K562 (cell line): Measurements from ENCODE around the gene CSF2. TPM values are rescaled to one million over a fixed set of nuclear protein-coding genes. Genes with fewer than 3 reads are reported as not detected.
A peak's percentile ranks its signal among the peaks of the same experiment; 100 is the strongest.

Experiments used
- AFF1 ChIP-seq, 2 experiments: fragments of 450-650 bp; IDR thresholded peaks; 2 replicates each; pipeline ENCODE4 v1.6.1; 2018; ENCODE audit warnings: mild to moderate bottlenecking in 2 of 2, low read depth in 1 of 2; ENCODE audit not compliant: partially characterized antibody in 2 of 2
- BHLHE40 ChIP-seq: IDR thresholded peaks from 2 replicates; pipeline ENCODE4 v1.6.1; 2011; ENCODE audit warnings: low read length, improper control_type of control experiment
- CC2D1A ChIP-seq: fragments of 450-650 bp; IDR thresholded peaks from 2 replicates; pipeline ENCODE4 v1.6.1; 2017; ENCODE audit warnings: mild to moderate bottlenecking
- HDAC8 ChIP-seq: fragments of 450-650 bp; IDR thresholded peaks from 2 replicates; pipeline ENCODE4 v1.6.1; 2016; ENCODE audit warnings: mild to moderate bottlenecking, missing genetic modification characterization, moderate library complexity, missing compliant biosample characterization
- HNRNPK ChIP-seq: fragments of 200-400 bp; formaldehyde crosslinking; IDR thresholded peaks from one replicate; pipeline ENCODE4 v1.6.1; 2018; ENCODE audit warnings: mild to moderate bottlenecking, low read depth, low read length; ENCODE audit not compliant: poor library complexity, severe bottlenecking
- KLF16 ChIP-seq: IDR thresholded peaks from 2 replicates; pipeline ENCODE4 v1.6.1; 2016; ENCODE audit warnings: antibody characterized with exemption
- PHF21A ChIP-seq: fragments of 450-650 bp; IDR thresholded peaks from 2 replicates; pipeline ENCODE4 v1.6.1; 2017; ENCODE audit warnings: low read depth, borderline replicate concordance
- POLR3A ChIP-seq: IDR thresholded peaks from 2 replicates; pipeline ENCODE4 v1.6.1; 2011; ENCODE audit warnings: borderline replicate concordance, mild to moderate bottlenecking, moderate library complexity; ENCODE audit not compliant: insufficient read length, insufficient read depth; ENCODE audit errors: extremely low read depth
- RB1 ChIP-seq: fragments of 450-650 bp; IDR thresholded peaks from 2 replicates; pipeline ENCODE4 v1.6.1; 2017; ENCODE audit warnings: low read depth, mild to moderate bottlenecking
- SIN3B ChIP-seq: fragments of 450-650 bp; IDR thresholded peaks from 2 replicates; pipeline ENCODE4 v1.6.1; 2017; ENCODE audit warnings: low read depth, mild to moderate bottlenecking, moderate library complexity
- SIX5 ChIP-seq, 2 experiments: IDR thresholded peaks; 2 replicates each; pipeline ENCODE4 v1.6.1; 2011; ENCODE audit warnings: low read length in 2 of 2, borderline replicate concordance in 1 of 2, low read depth in 1 of 2, mild to moderate bottlenecking in 1 of 2, moderate library complexity in 1 of 2; ENCODE audit not compliant: insufficient read depth in 1 of 2
- XRCC3 ChIP-seq: fragments of 450-650 bp; IDR thresholded peaks from 2 replicates; pipeline ENCODE4 v1.6.1; 2017; ENCODE audit warnings: mild to moderate bottlenecking, moderate library complexity
- ZBTB12 ChIP-seq: fragments of 250-450 bp; sonication (Bioruptor Pico); IDR thresholded peaks from 2 replicates; pipeline ENCODE4 v1.4.0; 2020
- ZBTB43 ChIP-seq: sonication (generic); formaldehyde crosslinking; IDR thresholded peaks from 2 replicates; pipeline ENCODE4 v1.8.0; 2023; ENCODE audit warnings: mild to moderate bottlenecking, missing genetic modification reagents
- ZBTB8A ChIP-seq: fragments of 450-650 bp; IDR thresholded peaks from 2 replicates; pipeline ENCODE4 v1.6.1; 2018; ENCODE audit warnings: mild to moderate bottlenecking, moderate library complexity; ENCODE audit not compliant: partially characterized antibody
- ZC3H4 ChIP-seq: sonication (generic); formaldehyde crosslinking; IDR thresholded peaks from 2 replicates; pipeline ENCODE4 v1.9.0; 2021; ENCODE audit warnings: missing genetic modification reagents, borderline replicate concordance
- ZNF140 ChIP-seq: fragments of 250-450 bp; sonication (Bioruptor Pico); IDR thresholded peaks from 2 replicates; pipeline ENCODE4 v1.8.0; 2021; ENCODE audit warnings: moderate library complexity, mild to moderate bottlenecking, inconsistent platforms
- ZNF165 ChIP-seq: fragments of 250-450 bp; sonication (Bioruptor Pico); IDR thresholded peaks from 2 replicates; pipeline ENCODE4 v1.4.0; 2020; ENCODE audit warnings: borderline replicate concordance
- ZNF384 ChIP-seq: IDR thresholded peaks from 2 replicates; pipeline ENCODE4 v1.6.1; 2012; ENCODE audit warnings: low read depth, low read length, improper control_type of control experiment
- polyA plus RNA-seq, 8 experiments: library from polyadenylated mRNA; depleted of rRNA in 4 of 8; stranded (reverse) in 5 of 8; unstranded in 3 of 8; fragments of >200 nt; fragmentation: Nextera tagmentation in 2 of 8; fragmentation: Illumina TruSeq in 1 of 8; extraction: Ambion mirVana in 2 of 8; extraction: Trizol in 1 of 8; gene quantifications; 2 replicates each; pipeline versions ENCODE4 v1.2.1 to v1.2.3, GENCODE V29; 2011 to 2014; ENCODE audit warnings: inconsistent platforms in 1 of 8, missing spikeins in 1 of 8
- total RNA-seq, 7 experiments: library from RNA; depleted of rRNA in 6 of 7; stranded (reverse); fragments of >200 nt in 6 of 7; fragmentation: Illumina TruSeq in 2 of 7; extraction: Trizol in 2 of 7; gene quantifications; 2 replicates each; pipeline versions ENCODE4 v1.2.1 to v1.2.3, GENCODE V29; 2011 to 2021; ENCODE audit warnings: low replicate concordance in 1 of 7
- TF ChIP-seq, protein P1 (sequence below): fragments of 450-650 bp; IDR thresholded peaks from 2 replicates; pipeline ENCODE4 v1.6.1; 2016; ENCODE audit warnings: mild to moderate bottlenecking

Gene CSF2
- total and polyA plus RNA-seq, 9 of the 15 experiments (the other 6 are each of a cell fraction or from before 2014, with no cell fraction given): 0.25 to 0.29 TPM; not detected in 7

DNA sequence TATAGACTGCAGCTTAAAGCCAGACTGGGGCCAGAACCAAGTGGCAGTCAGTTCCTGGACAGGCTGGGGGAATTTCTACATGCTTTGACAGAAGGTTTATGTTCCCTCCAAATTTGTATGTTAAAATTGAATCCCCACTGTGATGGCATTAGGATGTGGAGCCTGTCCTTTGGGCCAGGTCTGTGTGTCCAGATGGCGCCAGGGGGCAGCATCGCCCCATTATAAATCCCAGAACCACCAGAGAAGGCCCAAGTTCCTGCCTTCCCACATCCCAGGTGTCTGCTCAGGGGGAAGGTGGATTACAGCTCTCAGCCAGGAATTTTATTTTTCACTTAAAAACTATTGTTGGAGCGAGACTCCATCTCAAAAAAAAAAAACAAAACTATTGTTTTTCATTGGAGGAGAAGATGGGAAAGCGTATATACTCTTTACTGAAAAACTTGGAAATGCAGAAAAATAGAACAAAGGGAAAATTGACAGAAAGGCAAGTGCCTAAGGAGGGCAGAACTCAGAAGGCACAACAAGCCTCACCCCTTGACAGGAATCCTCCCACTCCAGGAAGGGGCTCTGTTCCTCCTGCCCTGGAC, 8.1 kb upstream of the CSF2 start (continued):
- TF ChIP-seq KLF16 (peak; percentile 27; the same call in 1 of the 2 replicates), ZNF384 (no peak), ZNF165 (no peak), PHF21A (no peak), HDAC8 (tag) (no peak), SIX5 (IDR thresholded peaks at IDR 0.05; ENCODE audit: borderline replicate concordance in 1 of 2, insufficient read depth in 1 of 2, low read depth in 1 of 2, low read length in 2 of 2) (no peak), POLR3A (no peak), ZBTB8A (no peak), ZBTB12 (CRISPR knock-in tag) (no peak), BHLHE40 (no peak), HNRNPK (no peak), ZNF140 (CRISPR knock-in tag) (no peak), ZBTB43 (CRISPR knock-in tag) (no peak), XRCC3 (no peak), RB1 (peak; percentile 65; the same call in 1 of the 2 replicates), ZC3H4 (CRISPR knock-in tag) (no peak), AFF1 (IDR thresholded peaks at IDR 0.05; ENCODE audit: low read depth in 1 of 2, partially characterized antibody in 2 of 2) (no peak), SIN3B (no peak), CC2D1A (peak; percentile 68)
- TF ChIP-seq, protein P1, sequence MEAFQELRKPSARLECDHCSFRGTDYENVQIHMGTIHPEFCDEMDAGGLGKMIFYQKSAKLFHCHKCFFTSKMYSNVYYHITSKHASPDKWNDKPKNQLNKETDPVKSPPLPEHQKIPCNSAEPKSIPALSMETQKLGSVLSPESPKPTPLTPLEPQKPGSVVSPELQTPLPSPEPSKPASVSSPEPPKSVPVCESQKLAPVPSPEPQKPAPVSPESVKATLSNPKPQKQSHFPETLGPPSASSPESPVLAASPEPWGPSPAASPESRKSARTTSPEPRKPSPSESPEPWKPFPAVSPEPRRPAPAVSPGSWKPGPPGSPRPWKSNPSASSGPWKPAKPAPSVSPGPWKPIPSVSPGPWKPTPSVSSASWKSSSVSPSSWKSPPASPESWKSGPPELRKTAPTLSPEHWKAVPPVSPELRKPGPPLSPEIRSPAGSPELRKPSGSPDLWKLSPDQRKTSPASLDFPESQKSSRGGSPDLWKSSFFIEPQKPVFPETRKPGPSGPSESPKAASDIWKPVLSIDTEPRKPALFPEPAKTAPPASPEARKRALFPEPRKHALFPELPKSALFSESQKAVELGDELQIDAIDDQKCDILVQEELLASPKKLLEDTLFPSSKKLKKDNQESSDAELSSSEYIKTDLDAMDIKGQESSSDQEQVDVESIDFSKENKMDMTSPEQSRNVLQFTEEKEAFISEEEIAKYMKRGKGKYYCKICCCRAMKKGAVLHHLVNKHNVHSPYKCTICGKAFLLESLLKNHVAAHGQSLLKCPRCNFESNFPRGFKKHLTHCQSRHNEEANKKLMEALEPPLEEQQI: no peak
